Left renal cortex interstitium (tissue), 4 donors: ENCODE results near the gene CEP89. TPM values are rescaled to one million over a fixed set of nuclear protein-coding genes. Genes with fewer than 3 reads are reported as not detected.
"Not testable (repeated sequence)": the region's sequence is repeated elsewhere in the genome, so short reads cannot be mapped to it uniquely, and the experiment has no call there.

Experiments used
- DNase-seq, 4 donors: peaks; one replicate each; pipeline ENCODE4 v3.0.0-alpha.2; 2013; ENCODE audit warnings: low read depth in 4 of 4, low spot score in 2 of 4, missing footprints in 1 of 4
- polyA plus RNA-seq, 4 donors: library from polyadenylated mRNA; unstranded; fragments of 120-200 nt; gene quantifications; one replicate each; pipeline ENCODE4 v1.2.1, GENCODE V29; 2013; ENCODE audit not compliant: insufficient read length in 4 of 4

CEP89 gene
- polyA plus RNA-seq, 4 donors, result 29.0 to 35.9 (median 32.6) TPM

- DNase-seq, result no peak
Observed at GRCh38 chr19:32969549-32969948, 2.2 kb downstream of the CEP89 start.

DNA sequence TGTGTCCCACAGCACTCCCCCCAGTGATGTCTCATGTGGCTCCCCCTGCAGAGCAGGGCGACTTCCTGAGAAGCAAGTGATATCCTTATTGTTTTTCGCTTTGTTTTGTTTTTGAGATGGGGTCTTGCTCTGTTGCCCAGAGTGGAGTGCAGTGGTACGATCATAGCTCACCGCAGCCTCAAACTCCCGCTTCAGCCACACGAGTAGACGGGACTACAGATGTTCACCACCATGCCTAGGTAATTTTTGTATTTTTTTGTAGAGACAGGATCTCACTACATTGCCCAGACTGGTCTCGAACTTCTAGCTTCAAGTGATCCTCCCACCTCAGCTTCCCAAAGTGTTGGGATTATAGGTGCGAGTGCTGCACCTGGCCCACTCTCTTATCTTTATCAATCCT lies 5.0 kb downstream of the CEP89 start:
- DNase-seq, result no peak

DNA sequence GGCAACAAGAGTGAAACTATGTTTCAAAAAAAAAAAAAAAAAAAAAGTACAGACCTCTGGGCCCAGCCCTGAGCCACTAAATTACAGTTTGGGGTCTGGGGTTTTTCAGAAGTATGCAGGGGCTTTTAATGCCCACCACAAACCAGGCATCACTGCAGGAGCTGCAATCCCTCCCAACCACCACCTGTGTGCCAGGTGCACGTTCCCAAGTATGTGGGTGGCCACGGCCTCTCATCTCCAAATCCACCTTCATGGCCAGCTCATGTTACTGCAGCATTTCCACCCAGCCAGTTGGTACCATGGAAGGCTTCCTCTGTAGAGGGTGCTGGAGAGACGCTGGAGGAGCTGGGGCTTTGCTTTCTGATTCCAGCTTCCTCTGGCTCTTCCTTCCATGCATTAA lies 26.5 kb downstream of the CEP89 start:
- no peak for DNase-seq

GRCh38 chr19:32941273-32941672 lies 30.5 kb downstream of the CEP89 start:
- not testable (repeated sequence) for DNase-seq

DNA sequence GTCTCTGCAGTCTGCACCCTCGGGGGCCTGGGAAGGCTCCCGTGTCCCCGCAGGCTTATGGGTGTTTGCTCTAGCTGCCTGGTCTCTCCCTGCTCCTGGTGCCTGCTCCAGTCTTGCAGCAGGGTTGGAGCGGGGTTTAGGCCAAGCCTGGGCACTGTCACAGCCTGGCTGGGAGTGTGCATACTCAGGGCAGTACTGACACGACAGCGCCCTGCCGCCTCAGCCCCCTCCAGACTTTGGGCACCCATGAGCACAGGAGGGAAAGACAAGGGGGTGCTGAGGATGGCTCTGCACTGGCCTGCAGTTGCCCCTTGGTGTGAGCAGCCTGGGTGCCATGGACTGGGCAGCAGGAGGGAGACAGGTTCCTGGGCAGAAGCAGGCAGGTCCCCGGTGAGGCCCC lies 35.7 kb downstream of the CEP89 start:
- DNase-seq, result no peak

DNA sequence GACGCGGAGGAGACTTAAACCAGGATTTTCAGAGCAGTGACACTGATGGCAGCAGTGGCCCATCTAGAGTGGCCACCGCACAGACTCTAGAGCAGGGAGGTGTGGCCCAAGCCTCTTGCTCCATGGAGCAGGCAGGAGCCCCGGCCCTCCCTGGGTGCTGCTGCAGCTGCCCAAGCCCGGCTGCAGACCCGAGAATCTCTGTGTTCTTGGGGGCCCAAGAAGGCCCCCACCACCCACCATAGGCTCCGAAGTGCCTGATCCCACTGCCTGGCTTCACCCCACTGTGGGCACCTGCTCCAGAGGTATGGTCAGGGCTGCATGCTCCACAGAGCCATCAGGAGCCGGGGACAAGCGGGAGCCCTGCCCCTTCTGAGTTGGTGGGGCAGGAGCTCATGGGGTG lies 36.1 kb downstream of the CEP89 start:
- no peak for DNase-seq

DNA sequence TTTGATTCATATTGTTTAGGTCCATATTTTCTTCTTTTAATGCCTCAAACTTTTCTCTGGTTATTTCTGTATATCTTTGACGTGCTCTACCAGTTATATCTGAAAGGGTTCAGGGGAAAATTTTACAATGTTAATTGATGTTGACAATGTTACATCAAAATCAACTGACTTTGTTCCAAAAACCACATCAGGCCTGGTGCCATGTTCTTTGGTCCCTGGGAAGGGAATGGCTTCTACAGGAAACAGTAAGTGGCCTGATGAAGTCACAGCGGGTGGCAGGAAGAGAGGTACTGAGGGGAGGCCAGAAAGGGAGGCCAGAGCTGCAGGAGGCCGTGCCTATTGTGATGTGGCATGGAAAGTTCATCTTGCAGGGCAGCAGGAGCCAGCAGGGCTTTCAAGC lies 38.2 kb downstream of the CEP89 start:
- DNase-seq, result no peak

GRCh38 chr19:32930567-32930966 lies 41.2 kb downstream of the CEP89 start:
- no peak for DNase-seq

- no peak for DNase-seq
Observed at GRCh38 chr19:32928806-32929205, 43.0 kb downstream of the CEP89 start.

DNA sequence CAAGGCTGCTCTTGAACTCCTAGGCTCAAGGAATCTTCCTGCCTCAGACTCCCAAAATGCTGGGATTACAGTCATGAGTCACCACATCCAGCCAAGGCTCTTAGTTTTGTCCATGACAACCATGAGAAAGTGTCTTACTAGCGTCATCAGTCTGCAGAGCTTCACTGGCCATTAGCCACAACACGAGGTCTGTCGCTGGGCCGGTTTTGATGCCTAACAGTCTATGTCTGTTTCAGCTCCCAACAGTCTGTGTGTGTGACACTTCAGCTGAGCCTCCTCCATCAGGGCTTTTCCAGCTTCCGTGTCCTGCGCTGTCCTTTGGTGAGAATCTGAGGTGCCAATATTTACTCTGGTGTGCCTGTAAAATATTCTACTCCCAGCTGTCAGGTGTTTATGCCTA lies 47.6 kb downstream of the CEP89 start:
- no peak for DNase-seq

GRCh38 chr19:32921624-32922023 lies 50.1 kb downstream of the CEP89 start:
- no peak for DNase-seq

GRCh38 chr19:32919365-32919764 lies 52.4 kb downstream of the CEP89 start:
- DNase-seq, result no peak

- DNase-seq, result no peak
Observed at GRCh38 chr19:32917616-32917996, 54.2 kb downstream of the CEP89 start.

GRCh38 chr19:32916969-32917615 lies 54.7 kb downstream of the CEP89 start:
- DNase-seq, result no peak

GRCh38 chr19:32914879-32915660 lies 56.7 kb downstream of the CEP89 start:
- DNase-seq, result no peak

DNA sequence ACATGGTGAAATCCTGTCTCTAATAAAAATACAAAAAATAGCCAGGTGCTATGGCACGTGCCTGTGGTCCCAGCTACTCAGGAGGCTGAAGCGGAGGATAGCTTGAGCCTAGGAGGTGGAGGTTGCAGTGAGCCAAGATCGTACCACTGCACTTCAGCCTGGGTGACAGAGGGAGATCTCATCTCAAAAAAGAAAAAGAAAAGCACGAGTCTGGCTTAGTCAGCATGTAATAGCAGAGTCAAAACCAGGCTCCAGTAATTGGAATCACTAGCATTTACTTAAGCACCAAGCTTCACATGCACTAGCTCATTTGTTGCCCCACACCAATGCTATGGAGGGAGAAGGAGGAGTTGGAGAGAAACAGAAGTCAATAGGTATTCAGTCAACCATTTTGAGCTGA lies 60.3 kb downstream of the CEP89 start:
- no peak for DNase-seq

DNA sequence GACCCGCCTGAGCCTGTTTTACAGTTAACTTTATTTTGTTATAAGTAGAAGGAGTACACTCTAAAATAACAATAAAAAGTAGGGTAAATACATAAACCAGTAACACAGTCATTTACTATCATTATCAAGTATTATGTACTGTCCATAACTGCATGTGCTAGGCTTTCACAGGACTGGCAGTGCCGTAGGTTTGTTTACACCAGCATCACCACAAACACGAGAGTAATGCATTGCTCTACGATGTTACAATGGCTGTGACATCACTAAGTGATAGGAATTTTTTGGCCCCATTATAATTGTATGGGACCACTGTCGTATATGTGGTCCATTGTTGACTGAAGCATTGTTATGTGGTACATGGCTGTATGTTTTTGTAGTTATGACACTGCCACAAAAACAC lies 60.9 kb downstream of the CEP89 start:
- DNase-seq, result no peak

GRCh38 chr19:32910094-32910493 lies 61.7 kb downstream of the CEP89 start:
- DNase-seq, result no peak

- no peak for DNase-seq
Observed at GRCh38 chr19:32909257-32909656, 62.5 kb downstream of the CEP89 start.

DNA sequence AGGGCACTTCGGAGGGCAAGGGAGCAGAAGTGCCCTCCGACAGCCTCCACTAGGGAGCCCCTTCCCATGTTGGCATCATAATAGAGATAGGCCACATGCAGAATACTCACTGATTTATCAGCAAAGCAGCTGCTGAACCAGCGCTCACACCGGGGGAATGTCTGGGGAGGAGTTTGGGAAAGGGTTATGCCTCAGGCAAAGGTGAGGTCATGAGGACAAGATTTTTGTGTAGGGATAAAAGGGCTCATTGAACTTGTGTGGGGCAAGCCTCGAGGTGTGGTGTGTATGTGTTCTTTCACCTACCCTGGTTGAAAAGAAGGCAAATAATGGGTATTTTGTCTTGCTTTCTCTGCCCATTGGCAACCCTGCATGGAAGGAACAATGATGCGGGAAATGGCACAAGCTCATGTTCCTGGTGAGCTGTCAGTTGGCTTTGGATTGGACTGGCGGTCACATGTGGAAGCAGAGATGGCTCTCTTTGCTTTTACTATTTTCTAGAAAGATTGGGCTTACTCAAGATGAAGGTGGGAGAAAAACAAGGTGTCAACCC lies 63.0 kb downstream of the CEP89 start:
- DNase-seq, result no peak

- DNase-seq, result no peak
Observed at GRCh38 chr19:32902448-32902847, 69.3 kb downstream of the CEP89 start.

- DNase-seq, result no peak
Observed at GRCh38 chr19:32901504-32902161, 70.1 kb downstream of the CEP89 start.
